Muscle of back (tissue), 11 donors: ENCODE measurements around the gene MYF6. TPM values are rescaled to one million over a fixed set of nuclear protein-coding genes. Genes with fewer than 3 reads are reported as not detected.

Experiments
- DNase-seq, 3 donors: peaks; one replicate each; pipeline versions ENCODE4 v3.0.0 to v3.0.0-alpha.2; 2013
- polyA plus RNA-seq, 10 donors: library from polyadenylated mRNA; unstranded; fragments of 120-200 nt; gene quantifications; one replicate each; pipeline ENCODE4 v1.2.1, GENCODE V29; 2013; ENCODE audit not compliant: insufficient read length in 10 of 10

Gene MYF6
- polyA plus RNA-seq, 10 donors: 49.2 to 105 (median 72.1) TPM

GRCh38 chr12:80749456-80749855, 42.0 kb downstream of the MYF6 start:
- peak; percentile 27 to 56 (median 33) for DNase-seq

DNA sequence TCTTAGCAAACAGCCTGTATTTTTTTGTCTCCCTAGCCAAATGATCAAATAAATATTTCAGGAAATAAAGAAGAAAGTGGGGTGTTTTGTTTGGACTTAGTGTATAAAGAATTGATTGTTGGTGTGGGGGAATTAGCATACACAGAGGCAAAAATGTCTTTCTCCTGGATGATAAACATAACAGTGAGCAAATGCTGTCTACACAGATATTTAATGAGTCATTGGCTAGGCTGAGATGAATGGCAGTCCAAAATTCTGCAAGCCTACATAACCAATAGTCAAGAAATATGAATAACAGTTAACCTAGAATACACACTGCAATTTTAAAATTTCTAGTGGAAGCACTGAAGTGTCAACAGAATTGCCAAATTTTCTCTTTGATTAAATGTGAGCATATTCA, 45.0 kb downstream of the MYF6 start:
- DNase-seq: no peak

- DNase-seq: no peak
Observed at GRCh38 chr12:80754274-80754673, 46.8 kb downstream of the MYF6 start.

DNA sequence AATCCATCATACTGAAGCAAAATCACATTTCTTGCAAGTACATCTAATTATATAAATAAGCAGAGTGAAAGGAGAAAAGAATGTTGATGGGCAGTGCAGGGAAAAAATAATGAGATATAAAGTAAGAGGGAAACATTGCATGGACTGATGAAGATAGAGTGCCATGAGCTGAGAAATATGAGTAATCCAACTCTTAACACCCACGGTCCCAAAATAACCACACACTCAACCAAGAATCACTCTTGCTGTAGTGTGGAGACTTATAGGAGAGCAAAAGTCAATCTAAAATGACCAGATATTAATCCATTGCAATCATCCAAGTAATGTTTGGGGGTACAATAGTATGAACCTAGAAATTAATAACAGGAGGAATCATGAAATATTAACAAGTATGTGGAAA, 49.4 kb downstream of the MYF6 start:
- DNase-seq: no peak

Other genes with a start within 250 kb of the MYF6 start
- 10 to 100 TPM; 23.7 to 37.2 (median 28.4) TPM for gene MYF5, start 9.3 kb downstream of the MYF6 start, polyA plus RNA-seq
- gene LIN7A, start 230.3 kb downstream of the MYF6 start, polyA plus RNA-seq: 1 to 10 TPM; 1.9 to 7.0 (median 2.8) TPM